IPS-11a (cell line): Measurements from ENCODE around the gene CHPF2.

ENCODE experiments used
- H3K4me3 ChIP-seq: one replicate; pipeline ENCODE4 v1.5.1; 2013; ENCODE audit warnings: low read depth, low read length, control low read depth

The CHPF2 gene

GRCh38 chr7:151281686-151282085 lies 49.4 kb downstream of the CHPF2 start:
- H3K4me3 ChIP-seq, result no peak overlapping the region

- no peak overlapping the region for H3K4me3 ChIP-seq
These were observed 49.8 kb downstream of the CHPF2 start for GRCh38 chr7:151282111-151282510.

DNA sequence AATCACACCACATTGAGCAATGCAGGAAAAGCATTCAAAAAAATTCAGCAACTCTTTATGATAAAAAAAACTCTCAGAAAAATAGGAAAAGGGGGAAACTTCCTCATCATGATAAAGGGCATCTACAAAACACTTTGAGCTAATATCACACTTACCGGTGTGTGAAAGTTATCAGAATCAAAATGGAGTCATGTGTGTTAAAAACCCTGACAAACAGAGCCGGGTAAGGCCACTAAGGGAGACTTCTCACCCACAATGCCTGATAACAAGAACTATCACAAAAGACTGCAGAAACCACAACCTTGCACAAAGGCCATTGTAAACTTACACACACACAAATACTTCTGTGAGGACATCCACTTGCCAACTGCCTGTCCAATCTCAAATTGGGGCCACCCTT lies 51.0 kb downstream of the CHPF2 start:
- H3K4me3 ChIP-seq, result no peak overlapping the region

DNA sequence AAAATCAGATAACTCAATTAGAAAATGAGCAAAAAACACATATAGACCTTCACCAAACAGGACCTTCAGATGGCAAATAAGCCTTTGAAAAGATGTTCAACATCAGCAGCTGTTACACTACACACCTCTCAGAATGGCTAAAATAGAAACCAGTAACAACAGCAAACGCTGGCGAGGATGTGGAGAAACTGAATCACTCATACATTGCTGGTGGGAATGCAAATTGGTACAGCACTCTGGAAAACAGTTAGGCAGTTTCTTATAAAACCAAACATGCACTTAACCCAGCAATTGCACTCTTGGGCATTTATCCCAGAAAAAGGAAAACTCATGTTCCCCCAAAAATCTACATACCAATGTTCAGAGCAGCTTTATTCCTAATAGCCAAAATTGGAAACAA lies 53.9 kb downstream of the CHPF2 start:
- no peak overlapping the region for H3K4me3 ChIP-seq
